Measurements from ENCODE around the gene GPBP1L1. TPM values are rescaled to one million over a fixed set of nuclear protein-coding genes. Genes with fewer than 3 reads are reported as not detected.

Gene GPBP1L1
- total RNA-seq, 1 donor from 2014 or later = 132 TPM

DNA sequence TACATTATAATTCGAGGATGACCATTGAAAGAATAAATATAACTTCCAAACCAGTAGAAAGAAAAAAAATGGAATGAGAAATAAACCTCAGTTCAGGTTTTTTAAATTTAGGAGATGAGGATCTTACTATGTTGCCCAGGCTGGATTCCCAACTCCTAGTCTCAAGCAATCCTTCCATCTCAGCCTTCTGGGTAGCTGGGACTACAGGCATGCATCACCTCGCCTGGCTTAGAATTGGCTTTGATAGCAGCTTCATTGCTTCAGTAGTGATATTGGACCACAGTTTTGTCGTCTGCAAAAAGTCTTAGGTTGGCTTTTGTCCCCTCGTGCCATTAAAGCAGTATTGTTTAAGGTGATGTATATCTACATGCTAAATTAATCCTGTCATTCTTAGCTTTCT lies 99.6 kb downstream of the GPBP1L1 start:
- DNase-seq (ENCODE audit: low spot score) = no peak

DNA sequence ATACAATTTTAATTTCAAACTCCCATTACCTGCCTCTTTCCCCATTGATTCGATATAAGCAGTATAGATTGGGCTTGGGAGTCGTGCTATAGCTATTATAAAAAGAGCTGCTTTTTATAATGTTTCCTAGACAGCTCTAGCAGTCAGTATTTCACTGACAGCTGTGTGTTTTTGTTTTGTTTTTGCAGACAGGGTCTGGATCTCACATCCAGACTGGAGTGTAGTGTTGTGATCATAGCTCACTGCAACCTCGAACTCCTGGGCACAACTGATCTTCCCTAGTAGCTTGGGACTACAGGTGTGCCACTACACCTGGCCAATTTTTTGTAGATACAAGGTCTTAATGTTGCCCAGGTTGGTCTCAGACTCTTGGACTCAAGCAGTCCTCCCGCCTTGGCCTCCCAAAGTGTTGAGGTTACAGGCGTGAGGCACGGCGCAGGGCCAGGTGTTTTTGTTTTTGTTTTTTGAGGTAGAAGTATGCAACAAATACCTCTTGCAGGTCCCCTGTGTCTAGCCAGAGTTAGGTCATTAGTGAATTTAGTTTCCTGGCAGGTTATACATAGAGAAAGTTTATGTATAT lies 100.7 kb downstream of the GPBP1L1 start:
- DNase-seq (ENCODE audit: low spot score) = no peak

DNA sequence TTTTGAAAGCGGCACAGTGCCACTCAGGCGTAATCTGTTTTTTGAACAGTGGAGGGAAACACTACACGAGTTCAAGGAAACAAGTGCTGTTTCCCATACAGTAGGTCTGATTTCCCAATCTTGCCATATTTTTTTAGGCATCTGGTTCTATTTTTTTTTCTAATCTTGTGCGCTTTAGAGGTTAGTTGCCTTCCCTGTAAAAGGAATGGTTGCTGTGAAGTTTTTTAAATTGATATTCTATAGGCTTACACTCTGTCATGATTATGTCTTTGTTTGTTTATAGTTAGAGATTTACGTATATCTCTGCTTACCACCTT lies 101.3 kb downstream of the GPBP1L1 start:
- DNase-seq (ENCODE audit: low spot score) = no peak

DNA sequence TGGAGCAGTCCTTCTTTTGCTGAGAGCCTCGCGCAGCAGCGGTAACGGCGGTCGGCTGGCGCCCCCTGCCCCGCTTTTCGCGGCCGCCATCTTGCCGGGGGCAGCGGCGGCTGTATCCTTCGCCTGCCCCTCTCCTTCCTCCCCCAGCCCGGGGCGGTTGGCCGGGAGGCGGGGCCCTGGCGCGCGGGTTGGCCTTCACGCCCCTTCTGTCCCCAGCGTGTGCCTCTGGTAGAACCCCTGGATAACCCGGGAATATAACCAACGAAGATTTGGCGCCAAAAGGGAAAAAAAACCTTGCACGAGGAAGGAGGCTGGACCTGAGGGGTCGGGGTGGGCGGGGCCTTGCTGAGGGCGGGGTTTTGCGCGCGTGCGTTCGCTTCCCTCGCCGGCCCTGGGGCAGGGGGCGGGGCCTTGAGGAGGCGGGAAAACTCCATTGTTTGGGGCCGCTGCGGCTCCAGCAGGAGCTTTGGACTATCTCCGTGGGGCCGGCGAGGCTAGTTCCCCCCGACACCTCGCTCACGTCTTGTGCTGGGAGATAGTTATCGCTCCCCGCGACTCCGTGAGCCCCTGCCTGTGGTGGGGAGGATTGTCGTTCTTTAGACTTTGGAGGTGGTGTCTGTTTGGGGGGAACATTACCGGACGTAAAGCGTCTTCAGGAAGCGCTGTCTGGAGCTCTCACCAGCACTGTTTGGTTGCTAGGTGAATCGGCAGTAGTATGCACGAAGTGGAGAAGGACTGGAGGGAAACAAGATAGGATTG lies 101.8 kb downstream of the GPBP1L1 start:
- peak; percentile 88 for DNase-seq (ENCODE audit: low spot score)

DNA sequence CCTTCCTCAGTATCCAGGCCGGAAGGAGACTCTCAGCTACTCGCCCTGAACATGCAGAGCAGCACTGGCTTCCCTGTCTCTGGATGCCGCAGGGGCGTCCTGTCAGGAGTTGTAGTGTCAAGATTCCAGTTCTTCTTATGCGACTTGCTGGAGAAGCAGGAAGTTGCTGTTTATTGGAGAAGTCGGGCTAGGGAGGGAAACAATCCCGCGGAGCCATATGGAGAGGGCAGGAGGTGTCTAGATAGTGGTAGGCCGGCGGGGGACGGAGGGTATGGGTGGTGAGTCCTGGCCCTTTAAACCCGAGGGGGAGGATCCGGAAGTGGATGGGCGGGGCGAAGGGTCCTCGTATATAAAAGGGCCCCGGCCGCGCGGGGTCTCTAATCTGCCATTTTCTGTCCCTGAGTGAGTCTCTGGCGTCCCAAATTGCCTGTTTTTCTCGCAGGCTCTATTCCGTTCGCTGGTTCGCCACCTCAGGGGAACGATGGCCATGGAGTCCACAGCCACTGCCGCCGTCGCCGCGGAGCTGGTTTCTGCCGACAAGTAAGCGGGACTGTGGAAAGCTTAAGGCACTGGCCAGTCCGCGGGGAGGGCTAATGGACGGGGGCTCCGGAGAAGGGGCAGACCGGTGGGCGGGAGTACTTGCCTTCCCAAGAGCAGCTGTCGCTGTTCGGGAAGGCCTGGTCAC lies 102.5 kb downstream of the GPBP1L1 start, which contains the start of gene NASP:
TSS of gene NASP (plus strand) at position 376 of the 685 bp plus-strand sequence. CDS start at position 482, 106 bp downstream.
- peak; percentile 91 for DNase-seq (ENCODE audit: low spot score)

DNA sequence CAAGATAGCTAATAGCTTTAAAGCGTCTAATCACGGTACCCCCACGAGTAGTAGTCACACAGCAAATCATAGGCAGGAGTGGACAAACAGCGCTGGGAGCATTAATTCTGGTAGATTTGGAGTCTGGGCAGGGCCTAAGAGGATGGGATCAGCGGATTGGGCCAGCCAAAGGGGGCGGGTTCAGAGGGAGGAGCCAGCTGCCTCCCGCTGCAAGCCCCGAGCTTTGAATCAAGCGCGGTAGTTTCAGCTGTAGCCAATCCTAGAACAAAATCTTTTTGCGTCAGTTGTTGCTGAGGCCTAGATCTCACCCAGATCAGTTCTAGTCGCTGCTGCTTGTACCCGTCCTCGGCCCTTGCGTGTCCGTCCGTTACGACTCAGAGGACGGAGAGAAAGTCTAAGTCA lies 103.1 kb downstream of the GPBP1L1 start:
- DNase-seq (ENCODE audit: low spot score) = peak; percentile 96

Other genes starting within 250 kb of the GPBP1L1 start
- 6.0 TPM for gene TESK2, start 195.4 kb downstream of the GPBP1L1 start, total RNA-seq
- 0.89 TPM for gene CCDC163, start 186.5 kb downstream of the GPBP1L1 start, total RNA-seq
- 7.5 TPM for gene MMACHC, start 186.2 kb downstream of the GPBP1L1 start, total RNA-seq
- gene PRDX1, start 164.6 kb downstream of the GPBP1L1 start, total RNA-seq = 435 TPM
- 175 TPM for gene AKR1A1, start 135.7 kb downstream of the GPBP1L1 start, total RNA-seq
- 43.7 TPM for gene NASP, start 102.5 kb downstream of the GPBP1L1 start, total RNA-seq
- gene CCDC17, start 62.5 kb downstream of the GPBP1L1 start, total RNA-seq = 2.8 TPM
- gene TMEM69, start 1.6 kb upstream of the GPBP1L1 start, total RNA-seq = 18.3 TPM
- 20.9 TPM for gene IPP, start 64.1 kb upstream of the GPBP1L1 start, total RNA-seq
- 54.0 TPM for gene MAST2, start 117.1 kb upstream of the GPBP1L1 start, total RNA-seq